Loucy (cell line): ENCODE data around the gene ATXN7L1.

Source experiments
- H2AFZ ChIP-seq: fragments of 200-600 bp; sonication (generic); 2 replicates; pipeline ENCODE4 v1.6.0; 2016; ENCODE audit warnings: antibody characterized with exemption, mild to moderate bottlenecking, low read length, moderate library complexity
- H3F3A ChIP-seq: fragments of 200-600 bp; 2 replicates; pipeline ENCODE4 v1.6.0; 2016; ENCODE audit warnings: antibody characterized with exemption, low read depth, mild to moderate bottlenecking
- H3K27me3 ChIP-seq: fragments of 200-600 bp; sonication (generic); 2 replicates; pipeline ENCODE4 v1.6.1; 2014; ENCODE audit warnings: low read length, mild to moderate bottlenecking; ENCODE audit not compliant: insufficient read depth, poor library complexity, severe bottlenecking
- H3K36me3 ChIP-seq: fragments of 200-600 bp; sonication (generic); 2 replicates; pipeline ENCODE4 v1.6.1; 2016; ENCODE audit warnings: low read length; ENCODE audit not compliant: insufficient read depth
- H3K4me1 ChIP-seq: fragments of 200-600 bp; sonication (generic); 2 replicates; pipeline ENCODE4 v1.5.1; 2014; ENCODE audit warnings: low read length, mild to moderate bottlenecking; ENCODE audit not compliant: insufficient read depth, poor library complexity, severe bottlenecking
- H3K4me2 ChIP-seq: fragments of 200-600 bp; sonication (generic); 2 replicates; pipeline ENCODE4 v1.6.0; 2014; ENCODE audit warnings: antibody characterized with exemption, low read length, low read depth, mild to moderate bottlenecking; ENCODE audit not compliant: poor library complexity, severe bottlenecking
- H3K4me3 ChIP-seq: fragments of 200-600 bp; sonication (generic); 2 replicates; pipeline ENCODE4 v1.5.1; 2014; ENCODE audit warnings: low read length, mild to moderate bottlenecking, mixed read lengths; ENCODE audit not compliant: poor library complexity, severe bottlenecking
- H3K79me2 ChIP-seq: fragments of 200-600 bp; sonication (generic); 2 replicates; pipeline ENCODE4 v1.6.1; 2014; ENCODE audit warnings: low read length; ENCODE audit not compliant: insufficient read depth
- H3K9ac ChIP-seq: fragments of 200-600 bp; sonication (generic); 2 replicates; pipeline ENCODE4 v1.6.0; 2014; ENCODE audit warnings: mild to moderate bottlenecking, low read depth, low read length, moderate library complexity; ENCODE audit not compliant: poor library complexity, severe bottlenecking
- H3K9me2 ChIP-seq: fragments of 200-600 bp; sonication (generic); replicated peaks from 2 replicates; pipeline ENCODE4 v1.6.1; 2016; ENCODE audit warnings: low read depth, low read length, mixed read lengths
- H3K9me3 ChIP-seq: fragments of 200-600 bp; sonication (generic); 2 replicates; pipeline ENCODE4 v1.6.1; 2014; ENCODE audit warnings: mild to moderate bottlenecking, antibody characterized with exemption, low read length, low read depth; ENCODE audit not compliant: insufficient read depth
- H4K20me1 ChIP-seq: fragments of 200-600 bp; sonication (generic); 2 replicates; pipeline ENCODE4 v1.6.0; 2014; ENCODE audit warnings: antibody characterized with exemption, low read length, mild to moderate bottlenecking; ENCODE audit not compliant: insufficient read depth, poor library complexity, severe bottlenecking
- CTCF ChIP-seq: fragments of 200-600 bp; sonication (generic); conservative IDR thresholded peaks from 2 replicates; pipeline ENCODE4 v1.5.1; 2014; ENCODE audit warnings: mild to moderate bottlenecking, antibody characterized with exemption, low read length
- EZH2phosphoT487 ChIP-seq: fragments of 200-600 bp; IDR thresholded peaks from 2 replicates; pipeline ENCODE4 v1.6.1; 2018; ENCODE audit warnings: antibody characterized with exemption, mild to moderate bottlenecking, moderate library complexity, borderline replicate concordance

ATXN7L1 gene

GRCh38 chr7:105862276-105862675 is 14.1 kb downstream of the ATXN7L1 start:
- Histone ChIP-seq H3K9me2 (no peaks in the 10 kb centered on the region), H3K36me3 (no peaks in the 10 kb centered on the region), H4K20me1 (no peaks in the 10 kb centered on the region), H3K27me3 (no peaks in the 10 kb centered on the region), H3K4me2 (no peak overlapping the region), H3F3A (no peaks in the 10 kb centered on the region), H2AFZ (no peak overlapping the region), H3K79me2 (no peaks in the 10 kb centered on the region), H3K9me3 (no peaks in the 10 kb centered on the region), H3K4me3 (no peak overlapping the region), H3K9ac (no peak overlapping the region), H3K4me1 (peaks cover 5% of the 10 kb centered on the region)
- no peak for TF ChIP-seq CTCF
- TF ChIP-seq EZH2phosphoT487 = no peak

GRCh38 chr7:105861224-105861623 is 15.2 kb downstream of the ATXN7L1 start:
- Histone ChIP-seq H3K4me1 (peaks cover 6% of the 10 kb centered on the region), H4K20me1 (no peaks in the 10 kb centered on the region), H3K4me3 (no peak overlapping the region), H3K9ac (no peak overlapping the region), H3K79me2 (no peaks in the 10 kb centered on the region), H3F3A (no peaks in the 10 kb centered on the region), H3K4me2 (no peak overlapping the region), H3K9me2 (no peaks in the 10 kb centered on the region), H3K36me3 (no peaks in the 10 kb centered on the region), H3K27me3 (no peaks in the 10 kb centered on the region), H2AFZ (no peak overlapping the region), H3K9me3 (no peaks in the 10 kb centered on the region)
- TF ChIP-seq CTCF = no peak

GRCh38 chr7:105860793-105861192 is 15.6 kb downstream of the ATXN7L1 start:
- Histone ChIP-seq H3K79me2 (no peaks in the 10 kb centered on the region), H3K36me3 (no peaks in the 10 kb centered on the region), H4K20me1 (no peaks in the 10 kb centered on the region), H3K9me2 (no peaks in the 10 kb centered on the region), H3F3A (no peaks in the 10 kb centered on the region), H3K9ac (no peak overlapping the region), H3K4me1 (peaks cover 6% of the 10 kb centered on the region), H3K27me3 (no peaks in the 10 kb centered on the region), H3K9me3 (no peaks in the 10 kb centered on the region), H3K4me3 (no peak overlapping the region), H3K4me2 (no peak overlapping the region), H2AFZ (no peak overlapping the region)
- TF ChIP-seq EZH2phosphoT487 (no peak), CTCF (no peak)
